Myocyte (in vitro differentiated cells): ENCODE results near the gene ECHS1. TPM values are rescaled to one million over a fixed set of nuclear protein-coding genes. Genes with fewer than 3 reads are reported as not detected.
"Not testable (repeated sequence)": the region's sequence is repeated elsewhere in the genome, so short reads cannot be mapped to it uniquely, and the experiment has no call there.

Experiments
- DNase-seq: peaks from one replicate; pipeline ENCODE4 v3.0.0-alpha.2; 2012; ENCODE audit warnings: low read depth
- microRNA-seq: library from miRNA; unstranded; fragments of <30 nt; microRNA quantifications from one replicate; pipeline ENCODE4, GENCODE V29; 2016
- total RNA-seq: library from RNA; depleted of rRNA; stranded (reverse); fragments of >200 nt; gene quantifications from 2 replicates; pipeline ENCODE4 v1.2.3, GENCODE V29; 2014

Gene ECHS1
- total RNA-seq, 1 donor from 2014 or later, result 324 TPM

GRCh38 chr10:133326223-133326551, 47.0 kb downstream of the ECHS1 start:
- no peak for DNase-seq

- DNase-seq, result no peak
These were observed 47.5 kb downstream of the ECHS1 start for GRCh38 chr10:133325440-133326222.

- no peak for DNase-seq
These were observed 48.3 kb downstream of the ECHS1 start for GRCh38 chr10:133324857-133325260.

DNA sequence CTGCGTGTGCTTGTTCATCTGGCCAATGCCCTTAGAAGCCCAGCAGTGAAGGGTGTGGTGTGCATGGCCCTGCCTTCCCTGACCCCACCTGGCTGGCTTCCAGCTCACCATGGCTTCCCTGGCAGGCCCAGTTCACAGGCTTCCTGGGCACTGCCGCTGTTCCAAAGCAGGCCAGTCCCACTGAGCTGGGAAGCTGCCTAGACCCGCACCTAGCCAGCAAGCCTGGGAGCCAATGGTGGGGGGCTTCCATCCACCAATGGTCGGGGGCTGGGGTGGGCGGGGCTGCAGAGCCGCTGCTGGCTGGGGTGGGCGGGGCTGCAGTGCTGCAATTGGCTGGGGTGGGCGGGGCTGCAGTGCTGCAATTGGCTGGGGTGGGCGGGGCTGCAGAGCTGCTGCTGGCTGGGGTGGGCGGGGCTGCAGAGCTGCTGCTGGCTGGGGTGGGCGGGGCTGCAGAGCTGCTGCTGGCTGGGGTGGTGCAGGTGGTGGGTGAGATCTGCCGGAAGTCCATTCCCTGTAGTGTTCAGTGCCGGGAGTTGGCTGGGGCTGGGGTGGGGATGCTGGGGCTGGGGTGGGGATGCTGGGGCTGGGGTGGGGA, 48.9 kb downstream of the ECHS1 start:
- peak; percentile 47 for DNase-seq

DNA sequence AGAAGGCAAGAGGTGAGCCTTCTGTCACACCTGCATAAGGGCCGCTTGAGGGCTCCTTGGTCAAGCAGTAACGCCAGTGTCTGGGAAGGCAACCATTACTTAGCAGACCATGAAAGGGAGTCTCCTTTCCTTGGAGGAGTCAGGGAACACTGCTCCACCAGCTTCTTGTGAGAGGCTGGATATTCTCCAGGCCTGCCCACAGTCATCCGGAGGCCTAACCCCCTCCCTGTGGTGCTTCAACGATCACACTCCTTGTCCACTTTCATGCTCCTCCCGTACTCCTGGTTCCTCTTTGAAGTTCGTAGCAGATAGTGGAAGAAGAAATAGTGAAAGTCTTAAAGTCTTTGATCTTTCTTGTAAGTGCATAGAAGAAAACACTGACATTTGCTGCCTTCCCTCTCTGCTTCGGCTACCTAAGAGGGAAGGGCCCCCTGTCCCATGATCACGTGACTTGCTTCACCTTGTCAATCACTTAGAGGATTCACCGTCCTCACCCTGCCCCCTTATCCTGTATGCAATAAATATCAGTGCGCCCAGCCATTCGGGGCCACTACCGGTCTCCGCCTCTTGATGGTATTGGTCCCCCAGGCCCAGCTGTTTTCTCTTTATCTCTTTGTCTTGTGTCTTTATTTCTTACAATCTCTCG, 51.0 kb downstream of the ECHS1 start:
- DNase-seq, result not testable (repeated sequence)

DNA sequence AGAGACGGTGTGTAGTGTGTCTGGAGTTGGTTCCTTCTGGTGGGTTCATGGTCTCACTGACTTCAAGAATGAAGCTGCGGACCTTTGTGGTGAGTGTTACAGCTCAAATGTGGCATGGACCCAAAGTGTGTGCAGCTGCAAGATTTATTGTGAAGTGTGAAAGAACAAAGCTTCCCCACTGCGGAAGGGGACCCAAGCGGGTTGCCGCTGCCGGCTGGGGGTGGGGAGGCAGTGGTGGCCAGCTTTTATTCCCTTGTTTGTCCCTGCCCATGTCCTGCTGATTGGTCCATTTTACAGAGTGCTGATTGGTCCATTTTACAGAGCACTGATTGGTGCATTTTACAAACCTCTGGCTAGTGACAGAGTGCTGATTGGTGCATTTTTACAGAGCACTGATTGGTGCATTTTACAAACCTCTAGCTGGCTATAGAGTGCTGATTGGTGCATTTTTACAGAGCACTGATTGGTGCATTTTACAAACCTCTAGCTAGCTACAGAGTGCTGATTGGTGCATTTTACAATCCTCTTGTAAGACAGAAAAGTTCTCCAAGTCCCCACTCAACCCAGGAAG, 52.2 kb downstream of the ECHS1 start:
- not testable (repeated sequence) for DNase-seq

GRCh38 chr10:133318494-133319127, 54.5 kb downstream of the ECHS1 start:
- DNase-seq, result peak; percentile 49

DNA sequence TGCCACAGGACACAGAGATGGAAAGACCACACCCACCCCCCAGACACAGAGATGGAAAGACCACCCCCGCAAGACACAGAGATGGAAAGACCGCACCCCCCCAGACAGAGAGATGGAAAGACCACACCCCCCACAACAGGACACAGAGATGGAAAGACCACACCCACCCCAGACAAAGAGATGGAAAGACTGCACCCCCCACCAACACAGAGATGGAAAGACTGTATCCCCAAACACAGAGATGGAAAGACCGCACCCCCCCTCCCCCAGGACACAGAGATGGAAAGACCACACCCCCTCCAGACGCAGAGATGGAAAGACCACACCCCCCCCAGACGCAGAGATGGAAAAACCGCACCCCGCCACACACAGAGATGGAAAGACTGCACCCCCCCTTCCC, 56.4 kb downstream of the ECHS1 start:
- DNase-seq, result no peak

DNA sequence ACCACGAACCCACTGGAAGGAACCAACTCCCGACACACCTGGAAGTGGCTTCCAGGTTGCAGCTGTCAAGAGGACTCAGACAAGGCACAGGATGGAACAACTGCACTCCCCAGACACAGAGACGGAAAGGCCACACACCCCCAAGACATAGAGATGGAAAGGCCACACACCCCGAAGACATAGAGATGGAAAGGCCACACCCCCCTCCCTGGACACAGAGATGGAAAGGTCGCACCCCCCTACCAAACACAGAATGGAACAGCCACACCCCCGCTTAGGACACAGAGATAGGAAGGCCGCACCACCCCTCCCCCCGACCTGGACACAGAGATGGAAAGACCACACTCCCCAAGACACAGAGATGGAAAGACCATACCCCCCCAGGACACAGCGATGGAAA, 56.9 kb downstream of the ECHS1 start:
- DNase-seq, result peak; percentile 32

- peak; percentile 10 for DNase-seq
These were observed 57.3 kb downstream of the ECHS1 start for GRCh38 chr10:133315847-133316246.

GRCh38 chr10:133314911-133315310, 58.2 kb downstream of the ECHS1 start:
- no peak for DNase-seq

- no peak for DNase-seq
These were observed 60.0 kb downstream of the ECHS1 start for GRCh38 chr10:133313192-133313591.

DNA sequence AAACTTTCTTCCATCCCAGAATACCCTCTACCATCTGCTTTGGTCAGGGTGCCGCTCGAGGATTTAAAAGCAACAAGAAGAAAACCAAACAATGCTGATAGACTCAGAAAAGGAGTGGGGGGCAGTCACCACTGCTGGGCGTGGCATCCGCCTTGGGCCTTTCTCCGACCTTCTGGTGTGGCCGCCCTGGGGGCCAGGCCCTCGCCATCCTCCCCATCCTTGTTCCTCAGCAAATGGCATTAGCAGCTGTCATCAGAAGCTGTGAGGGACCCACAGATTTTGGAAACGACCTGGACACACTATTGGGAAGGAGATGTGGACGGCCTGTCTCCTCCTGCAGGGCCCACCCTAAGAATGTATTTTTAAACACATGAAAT, 60.4 kb downstream of the ECHS1 start:
- DNase-seq, result no peak

Small RNAs within 50 kb of the gene (microRNA-seq; reads per million reads assigned to microRNA genes)
- 0.81 reads per million for gene MIR3944

Other genes with a start within 250 kb of the ECHS1 start
- gene KNDC1, start 213.1 kb downstream of the ECHS1 start, total RNA-seq, result not detected in 2 replicates
- not detected in 2 replicates for gene UTF1, start 143.1 kb downstream of the ECHS1 start, total RNA-seq
- 0.05 TPM in 1 of 2 replicates, not detected in the other for gene VENTX, start 135.5 kb downstream of the ECHS1 start, total RNA-seq
- 1.5 and 2.0 TPM in 2 replicates for gene ADAM8, start 96.5 kb downstream of the ECHS1 start, total RNA-seq
- 66.3 and 71.5 TPM in 2 replicates for gene TUBGCP2, start 64.5 kb downstream of the ECHS1 start, total RNA-seq
- 25.3 and 25.8 TPM in 2 replicates for gene ZNF511, start 64.4 kb downstream of the ECHS1 start, total RNA-seq
- gene CALY, start 36.5 kb downstream of the ECHS1 start, total RNA-seq, result 0.16 TPM in 1 of 2 replicates, not detected in the other
- not detected in 2 replicates for gene PRAP1, start 26.0 kb downstream of the ECHS1 start, total RNA-seq
- gene FUOM, start 15.3 kb downstream of the ECHS1 start, total RNA-seq, result 8.2 and 9.8 TPM in 2 replicates
- 4.2 and 5.9 TPM in 2 replicates for gene PAOX, start 5.9 kb upstream of the ECHS1 start, total RNA-seq
- 24.8 and 27.2 TPM in 2 replicates for gene MTG1, start 20.8 kb upstream of the ECHS1 start, total RNA-seq
- 0.05 and 0.08 TPM in 2 replicates for gene SPRN, start 51.3 kb upstream of the ECHS1 start, total RNA-seq
- gene SCART1, start 80.6 kb upstream of the ECHS1 start, total RNA-seq, result 0.83 and 1.4 TPM in 2 replicates
- 0.45 and 1.1 TPM in 2 replicates for gene CYP2E1, start 154.0 kb upstream of the ECHS1 start, total RNA-seq
- gene SYCE1, start 192.2 kb upstream of the ECHS1 start, total RNA-seq, result not detected in 2 replicates